Measurements from ENCODE around the gene MBNL2.

DNA sequence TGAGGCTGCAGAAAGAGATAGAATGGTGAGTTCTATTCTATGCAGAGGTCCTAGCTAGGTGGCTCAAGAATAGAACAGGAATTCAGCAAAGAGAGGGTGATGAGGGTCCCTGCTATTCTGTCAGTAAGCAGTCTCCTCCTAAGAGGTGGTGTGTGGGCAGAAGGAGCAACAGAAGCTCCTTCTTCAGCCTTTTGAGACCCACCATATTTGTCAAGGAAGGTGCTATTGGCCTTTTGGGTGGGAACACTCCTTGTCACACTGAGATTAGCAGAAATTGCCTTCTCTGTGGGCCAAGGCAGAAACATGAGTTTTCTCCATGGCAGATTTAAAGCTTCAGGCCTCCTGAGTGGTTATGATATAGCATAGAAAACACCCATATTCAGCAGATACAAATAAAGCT, 172.4 kb downstream of the MBNL2 start:
- TF ChIP-seq, protein P1, sequence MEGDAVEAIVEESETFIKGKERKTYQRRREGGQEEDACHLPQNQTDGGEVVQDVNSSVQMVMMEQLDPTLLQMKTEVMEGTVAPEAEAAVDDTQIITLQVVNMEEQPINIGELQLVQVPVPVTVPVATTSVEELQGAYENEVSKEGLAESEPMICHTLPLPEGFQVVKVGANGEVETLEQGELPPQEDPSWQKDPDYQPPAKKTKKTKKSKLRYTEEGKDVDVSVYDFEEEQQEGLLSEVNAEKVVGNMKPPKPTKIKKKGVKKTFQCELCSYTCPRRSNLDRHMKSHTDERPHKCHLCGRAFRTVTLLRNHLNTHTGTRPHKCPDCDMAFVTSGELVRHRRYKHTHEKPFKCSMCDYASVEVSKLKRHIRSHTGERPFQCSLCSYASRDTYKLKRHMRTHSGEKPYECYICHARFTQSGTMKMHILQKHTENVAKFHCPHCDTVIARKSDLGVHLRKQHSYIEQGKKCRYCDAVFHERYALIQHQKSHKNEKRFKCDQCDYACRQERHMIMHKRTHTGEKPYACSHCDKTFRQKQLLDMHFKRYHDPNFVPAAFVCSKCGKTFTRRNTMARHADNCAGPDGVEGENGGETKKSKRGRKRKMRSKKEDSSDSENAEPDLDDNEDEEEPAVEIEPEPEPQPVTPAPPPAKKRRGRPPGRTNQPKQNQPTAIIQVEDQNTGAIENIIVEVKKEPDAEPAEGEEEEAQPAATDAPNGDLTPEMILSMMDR (IDR thresholded peaks at IDR 0.05; ENCODE audit: low read depth, low read length, poor library complexity, severe bottlenecking) = no peak
- TF ChIP-seq EZH2phosphoT487 (IDR thresholded peaks at IDR 0.05; ENCODE audit: borderline replicate concordance, low read length) = no peak

All from DOHH2 (cell line).